GM10248 (cell line): ENCODE data around the gene DUOX1.

Source experiments
- CTCF ChIA-PET: fragments of 300-600 bp; sonication (Branson Sonifier 250); formaldehyde crosslinking; extraction: SDS; loops from one replicate; lab custom pipeline; 2021; ENCODE audit warnings: antibody characterized with exemption; lab: Yijun Ruan, JAX
- POLR2A ChIA-PET: fragments of 350-650 bp; sonication (Branson Sonifier 250); formaldehyde crosslinking; extraction: SDS; loops from one replicate; lab custom pipeline; 2020; ENCODE audit warnings: antibody characterized with exemption; lab: Yijun Ruan, JAX
- DNase-seq: peaks from one replicate; pipeline ENCODE4 v3.0.0; 2012; ENCODE audit errors: extremely low spot score
- CTCF ChIP-seq: IDR thresholded peaks from 2 replicates; pipeline ENCODE4 v1.5.1; 2012; ENCODE audit warnings: mild to moderate bottlenecking, low read depth; ENCODE audit errors: extremely low read depth, missing control alignments, control extremely low read depth

DUOX1 gene

GRCh38 chr15:45151998-45152828 is 22.4 kb downstream of the DUOX1 start:
- no peak for DNase-seq
- ChIA-PET CTCF (interaction anchor here (1.2 to 4.5 kb wide), 2 partner anchors 10 to 11 kb away, joined by 3 to 27 read pairs; no protein-coding TSS in a partner anchor), POLR2A (interaction anchor here (0.7 kb wide), 1 partner anchor 250 kb away, joined by 6 read pairs; a partner anchor contains a TSS)
- TF ChIP-seq CTCF: no peak

GRCh38 chr15:45155739-45156138 is 25.9 kb downstream of the DUOX1 start:
- ChIA-PET CTCF (interaction anchor here (1.5 to 17.2 kb wide), 6 partner anchors 8 to 301 kb away, joined by 4 to 234 read pairs (median 10); no protein-coding TSS in a partner anchor), POLR2A (interaction anchor here (0.5 to 0.7 kb wide), 3 partner anchors 8 to 32 kb away, joined by 3 read pairs; partner anchors contain the start of gene SHF)
- TF ChIP-seq CTCF: no peak
- no peak for DNase-seq

- TF ChIP-seq CTCF: no peak
- no peak for DNase-seq
- CTCF ChIA-PET: interaction anchor here (1.5 to 17.2 kb wide), 6 partner anchors 13 to 300 kb away, joined by 4 to 234 read pairs (median 8); no protein-coding TSS in a partner anchor
- POLR2A ChIA-PET: no interaction called here
These were observed 27.1 kb downstream of the DUOX1 start for GRCh38 chr15:45156744-45157455.

- CTCF ChIA-PET: interaction anchor here (0.7 to 17.2 kb wide), 7 partner anchors 11 to 300 kb away, joined by 3 to 234 read pairs (median 4); no protein-coding TSS in a partner anchor
These were observed 28.2 kb downstream of the DUOX1 start for GRCh38 chr15:45157974-45158373.

GRCh38 chr15:45161666-45162065 is 31.9 kb downstream of the DUOX1 start:
- TF ChIP-seq CTCF: no peak
- ChIA-PET POLR2A (interaction anchor here (0.7 kb wide), 2 partner anchors 210 to 434 kb away, joined by 3 to 6 read pairs; no protein-coding TSS in a partner anchor), CTCF (interaction anchor here (0.8 to 17.2 kb wide), 14 partner anchors 12 to 296 kb away, joined by 3 to 234 read pairs (median 5); no protein-coding TSS in a partner anchor)
- no peak for DNase-seq

More at GRCh38 chr15:45157974-45158373, 28.2 kb downstream of the DUOX1 start:
- POLR2A ChIA-PET: no interaction called here
- DNase-seq: no peak
- TF ChIP-seq CTCF: no peak
